ENCODE data around the gene HLA-DPA1.

GRCh38 chr6:33076406-33076934, 3.0 kb upstream of the HLA-DPA1 start:
- no peak for TF ChIP-seq CTCF (conservative IDR thresholded peaks at IDR 0.05)
- no peak for TF ChIP-seq EZH2 (IDR thresholded peaks at IDR 0.05; ENCODE audit: low read depth)

All from PC-9 (cell line).